Peyer's patch (tissue), 4 donors: ENCODE measurements around the gene RALB. TPM values are rescaled to one million over a fixed set of nuclear protein-coding genes. Genes with fewer than 3 reads are reported as not detected.
"Not testable (repeated sequence)": the region's sequence is repeated elsewhere in the genome, so short reads cannot be mapped to it uniquely, and the experiment has no call there.

ENCODE experiments used
- DNase-seq, 3 donors: peaks; one replicate each; pipeline ENCODE4 v3.0.0-alpha.2; 2017 to 2019
- H3K27ac ChIP-seq, 4 donors: fragments of 200-600 bp; sonication (generic); one replicate each; pipeline ENCODE4 v1.5.1; 2016 to 2019
- H3K27me3 ChIP-seq, 2 donors: fragments of 200-600 bp; sonication (generic); one replicate each; pipeline ENCODE4 v1.5.1; 2019
- H3K36me3 ChIP-seq, 3 donors: fragments of 200-600 bp; sonication (generic); one replicate each; pipeline ENCODE4 v1.5.1; 2016 to 2019
- H3K4me1 ChIP-seq, 4 donors: fragments of 200-600 bp; sonication (generic); one replicate each; pipeline ENCODE4 v1.5.1; 2016 to 2019
- H3K4me3 ChIP-seq, 4 donors: fragments of 200-600 bp; sonication (generic); 1 replicate in 3 of 4; 2 replicates in 1 of 4; pipeline ENCODE4 v1.5.1; 2016 to 2019; ENCODE audit warnings: mild to moderate bottlenecking in 1 of 4
- H3K9me3 ChIP-seq, 4 donors: fragments of 200-600 bp; sonication (generic); one replicate each; pipeline ENCODE4 v1.5.1; 2016 to 2019; ENCODE audit warnings: mild to moderate bottlenecking in 1 of 4
- POLR2A ChIP-seq, 2 donors: fragments of 450-650 bp; IDR thresholded peaks; one replicate each; pipeline ENCODE4 v1.5.1; 2017; ENCODE audit warnings: antibody characterized with exemption in 2 of 2, mild to moderate bottlenecking in 2 of 2, moderate library complexity in 2 of 2
- total RNA-seq, 4 donors: library from RNA; depleted of rRNA; stranded (reverse); fragments of >200 nt; gene quantifications; one replicate each; pipeline ENCODE4 v1.1.0, GENCODE V29; 2016
- TF ChIP-seq, protein P1 (sequence below), 6 experiments: fragments of 450-650 bp in 4 of 6; fragments of 200-600 bp in 2 of 6; sonication (generic) in 1 of 6; IDR thresholded peaks; one replicate each; pipeline ENCODE4 v1.5.1; 2017 to 2019; ENCODE audit warnings: antibody characterized with exemption in 6 of 6, mild to moderate bottlenecking in 3 of 6, moderate library complexity in 1 of 6

RALB gene
- total RNA-seq, 4 donors from 2014 or later: 49.3 to 61.9 (median 50.2) TPM

GRCh38 chr2:120258196-120258595 lies 5.5 kb downstream of the RALB start:
- Histone ChIP-seq H3K27ac (no peak overlapping the region), H3K4me1 (peaks cover 0 to 23% (median 0%) of the 10 kb centered on the region in 4 donors)
- no peak for DNase-seq

DNA sequence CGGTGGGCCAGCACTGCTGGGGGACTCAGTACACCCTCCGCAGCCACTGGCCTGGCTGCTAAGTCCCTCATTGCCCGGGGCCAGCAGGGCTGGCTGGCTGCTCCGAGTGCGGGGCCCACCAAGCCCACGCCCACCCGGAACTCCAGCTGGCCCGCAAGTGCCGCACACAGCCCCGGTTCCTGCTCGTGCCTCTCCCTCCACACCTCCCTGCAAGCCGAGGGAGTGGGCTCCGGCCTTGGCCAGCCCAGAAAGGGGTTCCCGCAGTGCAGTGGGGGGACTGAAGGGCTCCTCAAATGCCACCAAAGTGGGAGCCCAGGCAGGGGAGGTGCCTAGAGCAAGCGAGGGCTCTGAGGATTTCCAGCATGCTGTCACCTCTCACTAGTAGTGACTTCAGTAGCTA lies 7.3 kb downstream of the RALB start:
- DNase-seq, H3K9me3 ChIP-seq, H3K27ac ChIP-seq, H3K4me3 ChIP-seq, H3K4me1 ChIP-seq, H3K27me3 ChIP-seq, H3K36me3 ChIP-seq: not testable (repeated sequence)

More at GRCh38 chr2:120258196-120258595, 5.5 kb downstream of the RALB start:
- no peak overlapping the region for H3K4me3 ChIP-seq
- TF ChIP-seq POLR2A (IDR thresholded peaks at IDR 0.05): no peak
- TF ChIP-seq, protein P1, sequence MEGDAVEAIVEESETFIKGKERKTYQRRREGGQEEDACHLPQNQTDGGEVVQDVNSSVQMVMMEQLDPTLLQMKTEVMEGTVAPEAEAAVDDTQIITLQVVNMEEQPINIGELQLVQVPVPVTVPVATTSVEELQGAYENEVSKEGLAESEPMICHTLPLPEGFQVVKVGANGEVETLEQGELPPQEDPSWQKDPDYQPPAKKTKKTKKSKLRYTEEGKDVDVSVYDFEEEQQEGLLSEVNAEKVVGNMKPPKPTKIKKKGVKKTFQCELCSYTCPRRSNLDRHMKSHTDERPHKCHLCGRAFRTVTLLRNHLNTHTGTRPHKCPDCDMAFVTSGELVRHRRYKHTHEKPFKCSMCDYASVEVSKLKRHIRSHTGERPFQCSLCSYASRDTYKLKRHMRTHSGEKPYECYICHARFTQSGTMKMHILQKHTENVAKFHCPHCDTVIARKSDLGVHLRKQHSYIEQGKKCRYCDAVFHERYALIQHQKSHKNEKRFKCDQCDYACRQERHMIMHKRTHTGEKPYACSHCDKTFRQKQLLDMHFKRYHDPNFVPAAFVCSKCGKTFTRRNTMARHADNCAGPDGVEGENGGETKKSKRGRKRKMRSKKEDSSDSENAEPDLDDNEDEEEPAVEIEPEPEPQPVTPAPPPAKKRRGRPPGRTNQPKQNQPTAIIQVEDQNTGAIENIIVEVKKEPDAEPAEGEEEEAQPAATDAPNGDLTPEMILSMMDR (IDR thresholded peaks at IDR 0.05): no peak
- no peaks in the 10 kb centered on the region for H3K36me3 ChIP-seq
- peaks cover 0 to 6% (median 2%) of the 10 kb centered on the region in 4 donors for H3K9me3 ChIP-seq
- H3K27me3 ChIP-seq: no peaks in the 10 kb centered on the region

DNA sequence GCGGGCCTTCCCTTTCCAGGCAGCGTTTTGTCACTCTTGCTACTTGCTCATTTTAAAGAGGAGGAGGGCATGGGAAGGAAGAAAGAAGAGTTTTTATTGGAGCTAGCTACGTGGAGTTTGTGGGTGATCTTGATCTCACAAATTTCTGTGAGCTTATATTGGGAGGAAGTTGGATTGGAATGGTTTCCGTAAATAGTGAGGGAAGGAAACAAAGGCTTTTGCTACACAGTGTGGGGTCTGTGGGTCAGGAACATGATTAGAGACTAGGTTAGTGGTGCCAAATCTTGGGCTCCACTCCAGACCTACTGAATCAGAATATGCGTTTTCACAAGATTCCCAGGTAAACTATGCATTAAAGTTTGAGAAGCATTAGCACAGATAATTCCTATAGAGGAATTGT lies 8.1 kb downstream of the RALB start:
- H3K27me3 ChIP-seq: no peaks in the 10 kb centered on the region
- H3K27ac ChIP-seq: no peak overlapping the region
- peaks cover 0 to 6% (median 2%) of the 10 kb centered on the region in 4 donors for H3K9me3 ChIP-seq
- peaks cover 0 to 9% (median 0%) of the 10 kb centered on the region in 4 donors for H3K4me1 ChIP-seq
- no peaks in the 10 kb centered on the region for H3K36me3 ChIP-seq
- H3K4me3 ChIP-seq: no peak overlapping the region
- TF ChIP-seq, protein P1 (IDR thresholded peaks at IDR 0.05): no peak
- no peak for TF ChIP-seq POLR2A (IDR thresholded peaks at IDR 0.05)
- no peak for DNase-seq

DNA sequence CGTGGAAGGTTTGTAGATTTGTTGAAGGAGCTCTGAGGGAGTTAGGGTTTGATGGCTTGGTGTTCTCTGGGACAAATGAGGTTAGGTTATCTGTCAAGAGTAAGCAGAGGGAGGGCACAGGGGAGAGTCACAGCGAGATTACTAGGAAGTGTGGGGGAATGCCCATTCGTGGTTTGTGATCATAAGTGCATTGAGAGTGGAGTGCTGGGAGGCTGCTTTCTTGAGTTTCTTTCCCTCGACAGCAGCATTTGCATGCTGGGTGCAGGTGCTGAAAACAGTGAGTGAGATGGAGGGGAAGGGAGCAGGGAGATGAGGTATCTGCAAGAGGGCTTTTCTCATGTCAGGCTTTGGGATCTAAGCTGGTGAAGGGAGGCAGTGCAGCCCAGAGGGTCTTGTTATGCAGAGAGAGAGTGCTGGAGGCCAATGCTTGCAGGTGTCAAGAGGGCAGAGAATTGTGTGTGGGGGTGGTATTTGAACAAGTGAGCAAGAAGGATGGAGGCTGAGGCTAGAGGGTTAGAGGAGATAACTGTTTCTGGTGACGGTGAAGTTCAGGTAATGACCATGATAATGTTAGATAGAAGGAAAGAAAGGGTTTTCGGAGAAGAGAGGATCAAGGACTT lies 8.8 kb downstream of the RALB start:
- Histone ChIP-seq H3K4me3 (no peak overlapping the region), H3K27me3 (no peaks in the 10 kb centered on the region), H3K36me3 (no peaks in the 10 kb centered on the region), H3K9me3 (peaks cover 0 to 6% (median 2%) of the 10 kb centered on the region in 4 donors), H3K27ac (no peak overlapping the region), H3K4me1 (peaks cover 0 to 9% (median 0%) of the 10 kb centered on the region in 4 donors)
- TF ChIP-seq, protein P1 (IDR thresholded peaks at IDR 0.05): no peak
- TF ChIP-seq POLR2A (IDR thresholded peaks at IDR 0.05): no peak
- no peak for DNase-seq

DNA sequence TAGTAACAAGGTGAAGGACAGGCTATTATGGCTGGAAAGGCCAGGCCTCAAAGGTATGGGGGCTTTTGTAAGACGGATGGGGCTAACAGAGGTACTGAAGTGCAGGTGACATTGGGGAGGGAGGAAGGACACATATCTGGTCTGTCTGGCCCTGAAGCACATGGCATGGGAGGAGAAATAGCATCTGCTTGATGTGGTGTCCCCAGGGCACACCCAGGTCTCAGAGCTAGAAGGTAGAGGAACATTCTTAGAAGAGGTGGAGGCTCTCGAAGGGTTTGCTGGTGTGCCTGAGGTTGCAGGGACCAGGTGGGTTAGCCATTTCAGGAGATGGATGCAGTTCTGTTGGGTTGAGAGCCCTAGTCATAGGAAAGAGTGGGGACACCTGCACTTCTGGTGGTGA lies 9.5 kb downstream of the RALB start:
- TF ChIP-seq, protein P1 (IDR thresholded peaks at IDR 0.05): no peak
- TF ChIP-seq POLR2A (IDR thresholded peaks at IDR 0.05): no peak
- no peaks in the 10 kb centered on the region for H3K36me3 ChIP-seq
- H3K27me3 ChIP-seq: no peaks in the 10 kb centered on the region
- peaks cover 0 to 4% (median 0%) of the 10 kb centered on the region in 4 donors for H3K4me1 ChIP-seq
- H3K27ac ChIP-seq: no peak overlapping the region
- no peak overlapping the region for H3K4me3 ChIP-seq
- peaks cover 0 to 6% (median 2%) of the 10 kb centered on the region in 4 donors for H3K9me3 ChIP-seq
- DNase-seq: no peak

- Histone ChIP-seq H3K4me1 (no peaks in the 10 kb centered on the region), H3K9me3 (peaks cover 0 to 6% (median 2%) of the 10 kb centered on the region in 4 donors), H3K4me3 (no peak overlapping the region), H3K27ac (no peak overlapping the region), H3K27me3 (no peaks in the 10 kb centered on the region), H3K36me3 (no peaks in the 10 kb centered on the region)
- TF ChIP-seq POLR2A (IDR thresholded peaks at IDR 0.05): no peak
- TF ChIP-seq, protein P1 (IDR thresholded peaks at IDR 0.05): no peak
- no peak for DNase-seq
Measured at GRCh38 chr2:120262761-120263428, 10.2 kb downstream of the RALB start.
